GM19455 (cell line): ENCODE results near the gene FBXW11.

Source experiments
- ATAC-seq: cut with Tn5 transposase; IDR thresholded peaks from one replicate; pipeline ENCODE4 v1.9.1; 2021; ENCODE audit not compliant: unreplicated experiment

The FBXW11 gene

GRCh38 chr5:172006321-172007174 lies at the start of gene FBXW11:
Gene FBXW11, minus strand, starts transcription at chr5:172006638. Its CDS starts 136 bp downstream, at chr5:172006502.
- ATAC-seq: peak; percentile 84

GRCh38 chr5:172055996-172056395 lies 49.6 kb upstream of the FBXW11 start:
- no peak for ATAC-seq

GRCh38 chr5:172055421-172055820 lies 49.0 kb upstream of the FBXW11 start:
- ATAC-seq: no peak

GRCh38 chr5:172054611-172055153 lies 48.2 kb upstream of the FBXW11 start:
- ATAC-seq: no peak

- no peak for ATAC-seq
Measured at GRCh38 chr5:172052450-172053236, 46.2 kb upstream of the FBXW11 start.

- ATAC-seq: no peak
Measured at GRCh38 chr5:172051643-172052339, 45.4 kb upstream of the FBXW11 start.

GRCh38 chr5:172050080-172050479 lies 43.6 kb upstream of the FBXW11 start:
- ATAC-seq: no peak

- no peak for ATAC-seq
Measured at GRCh38 chr5:172049226-172049796, 42.9 kb upstream of the FBXW11 start.

GRCh38 chr5:172048539-172049101 lies 42.2 kb upstream of the FBXW11 start:
- ATAC-seq: no peak

GRCh38 chr5:172048170-172048422 lies 41.7 kb upstream of the FBXW11 start:
- ATAC-seq: no peak

GRCh38 chr5:172046593-172046992 lies 40.2 kb upstream of the FBXW11 start:
- no peak for ATAC-seq

GRCh38 chr5:172045315-172045632 lies 38.8 kb upstream of the FBXW11 start:
- ATAC-seq: no peak

GRCh38 chr5:172044631-172045314 lies 38.3 kb upstream of the FBXW11 start:
- no peak for ATAC-seq

GRCh38 chr5:172043865-172044264 lies 37.4 kb upstream of the FBXW11 start:
- ATAC-seq: no peak

GRCh38 chr5:172042183-172042582 lies 35.7 kb upstream of the FBXW11 start:
- no peak for ATAC-seq

GRCh38 chr5:172038167-172038566 lies 31.7 kb upstream of the FBXW11 start:
- no peak for ATAC-seq

GRCh38 chr5:172035049-172035448 lies 28.6 kb upstream of the FBXW11 start:
- no peak for ATAC-seq

GRCh38 chr5:172031894-172032461 lies 25.5 kb upstream of the FBXW11 start:
- ATAC-seq: no peak

- no peak for ATAC-seq
Measured at GRCh38 chr5:172029876-172030275, 23.4 kb upstream of the FBXW11 start.

GRCh38 chr5:172028167-172028566 lies 21.7 kb upstream of the FBXW11 start:
- no peak for ATAC-seq
